ENCODE data around the gene ATP11B.
"Not testable (repeated sequence)": the region's sequence is repeated elsewhere in the genome, so short reads cannot be mapped to it uniquely, and the experiment has no call there.

The ATP11B gene

GRCh38 chr3:182837855-182838454 lies 44.7 kb downstream of the ATP11B start:
- peak; percentile 30 for TF ChIP-seq CTCF (IDR thresholded peaks at IDR 0.05; ENCODE audit: low read depth, low read length)
- DNase-seq (ENCODE audit: extremely low read depth, low read depth), result no peak

GRCh38 chr3:182843478-182843877 lies 50.2 kb downstream of the ATP11B start:
- no peak for DNase-seq (ENCODE audit: extremely low read depth, low read depth)
- no peak for TF ChIP-seq CTCF (IDR thresholded peaks at IDR 0.05; ENCODE audit: low read depth, low read length)

- no peak for DNase-seq (ENCODE audit: extremely low read depth, low read depth)
- TF ChIP-seq CTCF (IDR thresholded peaks at IDR 0.05; ENCODE audit: low read depth, low read length), result no peak
Measured at GRCh38 chr3:182848906-182849305, 55.6 kb downstream of the ATP11B start.

GRCh38 chr3:182855076-182855475 lies 61.8 kb downstream of the ATP11B start:
- TF ChIP-seq CTCF (IDR thresholded peaks at IDR 0.05; ENCODE audit: low read depth, low read length), result no peak

GRCh38 chr3:182861348-182861747 lies 68.0 kb downstream of the ATP11B start:
- no peak for DNase-seq (ENCODE audit: extremely low read depth, low read depth)
- no peak for TF ChIP-seq CTCF (IDR thresholded peaks at IDR 0.05; ENCODE audit: low read depth, low read length)

More at GRCh38 chr3:182855076-182855475, 61.8 kb downstream of the ATP11B start:
- DNase-seq (ENCODE audit: extremely low read depth, low read depth), result no peak

- no peak for DNase-seq (ENCODE audit: extremely low read depth, low read depth)
- TF ChIP-seq CTCF (IDR thresholded peaks at IDR 0.05; ENCODE audit: low read depth, low read length), result no peak
Measured at GRCh38 chr3:182862159-182862860, 69.0 kb downstream of the ATP11B start.

- DNase-seq (ENCODE audit: extremely low read depth, low read depth), result no peak
- no peak for TF ChIP-seq CTCF (IDR thresholded peaks at IDR 0.05; ENCODE audit: low read depth, low read length)
Measured at GRCh38 chr3:182869059-182869458, 75.8 kb downstream of the ATP11B start.

- DNase-seq (ENCODE audit: extremely low read depth, low read depth), result not testable (repeated sequence)
Measured at GRCh38 chr3:182870917-182871316, 77.6 kb downstream of the ATP11B start.
